ENCODE measurements around the gene RBMS3. TPM values are rescaled to one million over a fixed set of nuclear protein-coding genes. Genes with fewer than 3 reads are reported as not detected.

RBMS3 gene
- total and polyA plus RNA-seq, 2 of the 8 experiments (the other 6 are each of a cell fraction or from before 2014, with no cell fraction given) = 3.7 to 6.9 TPM

DNA sequence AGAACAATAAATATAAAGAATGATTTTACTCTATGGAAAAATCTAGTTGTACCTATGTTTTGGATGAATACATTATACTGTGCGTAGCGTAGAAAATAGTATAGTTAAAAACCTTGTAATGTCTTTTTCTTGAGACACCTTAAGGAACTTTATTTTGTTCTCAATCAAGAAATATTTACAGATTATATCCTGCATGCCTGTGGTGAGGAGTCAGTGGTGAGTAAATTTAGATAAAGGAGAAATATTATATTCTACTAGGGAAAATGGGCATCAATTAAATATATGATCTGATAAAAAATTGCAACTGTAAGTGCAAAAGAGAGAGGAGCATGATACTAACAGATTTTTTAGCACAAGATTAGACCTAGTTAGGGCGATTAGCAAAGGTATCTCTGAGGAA, 157.7 kb downstream of the RBMS3 start:
- no peak overlapping the region for H3K4me3 ChIP-seq (ENCODE audit: extremely low read depth in 1 of 4, insufficient read depth in 2 of 4, low read depth in 3 of 4, low read length in 4 of 4)
- no peak overlapping the region for H2BK15ac ChIP-seq (ENCODE audit: low read length)
- H3K4me1 ChIP-seq (replicated peaks in 1 of 4; ENCODE audit: control insufficient read depth in 3 of 4, insufficient read depth in 4 of 4, low read length in 3 of 4) = peaks cover 0 to 20% (median 7%) of the 10 kb centered on the region in 4 experiments; a peak in 4 of 7 replicates
- no peak overlapping the region for H3K9ac ChIP-seq (replicated peaks in 1 of 4; ENCODE audit: extremely low read depth in 1 of 4, low read depth in 3 of 4, low read length in 3 of 4)
- 79% methylated on average over 3 of the region's 3 CpGs; no CpG with 5 or more reads in 1 of the 2 experiments for WGBS, 2 experiments (ENCODE audit: extremely low coverage in 1 of 2, insufficient coverage in 1 of 2, insufficient read length in 1 of 2, insufficient replicate concordance in 2 of 2, low coverage in 1 of 2, low lambda C conversion rate in 2 of 2, missing lambda C conversion rate in 1 of 2)
- no peak overlapping the region for H3K18ac ChIP-seq (ENCODE audit: extremely low read depth, low read length)
- H2BK20ac ChIP-seq (ENCODE audit: low read length) = no peak overlapping the region
- no peak overlapping the region for H4K5ac ChIP-seq (ENCODE audit: insufficient read length, low read depth, low read length)
- H4K91ac ChIP-seq (replicated peaks; ENCODE audit: insufficient read length, low read length) = no peak overlapping the region
- no peak overlapping the region for H3K56ac ChIP-seq (replicated peaks; ENCODE audit: insufficient read length, low read depth, low read length)
- no peaks in the 10 kb centered on the region for H3K9me3 ChIP-seq (ENCODE audit: insufficient read depth in 2 of 2, low read depth in 1 of 2, low read length in 1 of 2)
- ChIA-PET POLR2A (ENCODE audit: partially characterized antibody) (no interaction called here), CTCF (ENCODE audit: partially characterized antibody) (interaction anchor here (1.0 kb wide), 1 partner anchor 21 kb away, joined by 3 read pairs; no protein-coding TSS in a partner anchor)
- no peaks in the 10 kb centered on the region for H3K79me1 ChIP-seq (ENCODE audit: low read depth, low read length)
- no peaks in the 10 kb centered on the region for H3K23me2 ChIP-seq (ENCODE audit: low read depth, low read length)
- no peak overlapping the region for H3K4me2 ChIP-seq (ENCODE audit: insufficient read depth in 1 of 2, low read depth in 2 of 2, low read length in 2 of 2)
- no peak overlapping the region for H3K27ac ChIP-seq (ENCODE audit: low read depth, low read length)
- no peak overlapping the region for H4K8ac ChIP-seq (ENCODE audit: extremely low read depth, insufficient read depth, low read length)
- H3K36me3 ChIP-seq (ENCODE audit: control insufficient read depth in 2 of 4, insufficient read depth in 4 of 4, low read length in 3 of 4) = no peaks in the 10 kb centered on the region
- H2BK5ac ChIP-seq (ENCODE audit: low read depth, low read length) = no peak overlapping the region
- no peaks in the 10 kb centered on the region for H4K20me1 ChIP-seq (replicated peaks in 1 of 2; ENCODE audit: control insufficient read depth in 1 of 2, insufficient read depth in 2 of 2, low read length in 2 of 2)
- no peak for DNase-seq (ENCODE audit: low read depth in 1 of 2, low spot score in 2 of 2)
- H3K79me2 ChIP-seq (ENCODE audit: control insufficient read depth in 1 of 2, insufficient read depth in 2 of 2, low read length in 2 of 2) = no peaks in the 10 kb centered on the region
- 0 out of 2 replicates have a peak overlapping the region, but pooled peaks have one; percentile 4 for H2AFZ ChIP-seq (ENCODE audit: low read length)
- H2BK12ac ChIP-seq (ENCODE audit: low read depth, low read length) = no peak overlapping the region; the same call in 1 of the 2 replicates
- no peak for FAIRE-seq
- no peak overlapping the region for H3K14ac ChIP-seq (ENCODE audit: insufficient read length)
- no peak overlapping the region for H2BK120ac ChIP-seq (replicated peaks; ENCODE audit: low read depth, low read length)
- no peak overlapping the region for H2AK5ac ChIP-seq (ENCODE audit: low read depth, low read length)
- H3K27me3 ChIP-seq (replicated peaks in 1 of 4; ENCODE audit: control insufficient read depth in 3 of 4, extremely low read depth in 1 of 4, insufficient read depth in 3 of 4, low read length in 3 of 4) = no peaks in the 10 kb centered on the region
- H3K4ac ChIP-seq (replicated peaks; ENCODE audit: insufficient read length, low read depth, low read length) = no peak overlapping the region
- H3K23ac ChIP-seq (ENCODE audit: insufficient read length) = no peak overlapping the region
- TF ChIP-seq KDM5A (IDR thresholded peaks at IDR 0.05; ENCODE audit: low read length) = no peak
- no peak for TF ChIP-seq SP2 (IDR thresholded peaks at IDR 0.05; ENCODE audit: low read length)
- no peak for TF ChIP-seq CHD1 (IDR thresholded peaks at IDR 0.05; ENCODE audit: low read depth, low read length)
- TF ChIP-seq CEBPB (IDR thresholded peaks at IDR 0.05; ENCODE audit: low read depth, low read length) = no peak
- no peak for TF ChIP-seq EZH2 (IDR thresholded peaks at IDR 0.05; ENCODE audit: low read depth, low read length, severe bottlenecking)
- no peak for TF ChIP-seq TAF7 (optimal IDR thresholded peaks at IDR 0.05; ENCODE audit: borderline replicate concordance, low read depth, low read length)
- no peak for TF ChIP-seq RXRA (IDR thresholded peaks at IDR 0.05; ENCODE audit: insufficient read depth, low read depth, low read length)
- TF ChIP-seq HDAC2 (IDR thresholded peaks at IDR 0.05; ENCODE audit: borderline replicate concordance in 1 of 2, low read depth in 2 of 2, low read length in 2 of 2) = no peak
- TF ChIP-seq RBBP5 (IDR thresholded peaks at IDR 0.05; ENCODE audit: borderline replicate concordance, low read depth, low read length) = no peak
- TF ChIP-seq BRCA1 (IDR thresholded peaks at IDR 0.05; ENCODE audit: low read depth, low read length) = no peak
- TF ChIP-seq CTBP2 (IDR thresholded peaks at IDR 0.05; ENCODE audit: borderline replicate concordance, insufficient read depth, insufficient read length, low read length) = no peak
- TF ChIP-seq POLR2AphosphoS5 (IDR thresholded peaks at IDR 0.05; ENCODE audit: low read depth, low read length) = no peak
- TF ChIP-seq, protein P1, sequence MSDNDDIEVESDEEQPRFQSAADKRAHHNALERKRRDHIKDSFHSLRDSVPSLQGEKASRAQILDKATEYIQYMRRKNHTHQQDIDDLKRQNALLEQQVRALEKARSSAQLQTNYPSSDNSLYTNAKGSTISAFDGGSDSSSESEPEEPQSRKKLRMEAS (IDR thresholded peaks at IDR 0.05) = no peak
- no peak for TF ChIP-seq SIN3A (conservative IDR thresholded peaks at IDR 0.05 in 1 of 2, IDR thresholded peaks at IDR 0.05 in 1 of 2; ENCODE audit: low read depth in 1 of 2, low read length in 2 of 2)
